NCI-H2196 (cell line): Measurements from ENCODE around the gene SPNS2.
A peak's percentile ranks its signal among the peaks of the same experiment; 100 is the strongest.

Experiments used
- DNase-seq: peaks from one replicate; lab custom pipeline; 2025; ENCODE audit not compliant: unreplicated experiment; lab: John Stamatoyannopoulos, UW

Gene SPNS2

DNA sequence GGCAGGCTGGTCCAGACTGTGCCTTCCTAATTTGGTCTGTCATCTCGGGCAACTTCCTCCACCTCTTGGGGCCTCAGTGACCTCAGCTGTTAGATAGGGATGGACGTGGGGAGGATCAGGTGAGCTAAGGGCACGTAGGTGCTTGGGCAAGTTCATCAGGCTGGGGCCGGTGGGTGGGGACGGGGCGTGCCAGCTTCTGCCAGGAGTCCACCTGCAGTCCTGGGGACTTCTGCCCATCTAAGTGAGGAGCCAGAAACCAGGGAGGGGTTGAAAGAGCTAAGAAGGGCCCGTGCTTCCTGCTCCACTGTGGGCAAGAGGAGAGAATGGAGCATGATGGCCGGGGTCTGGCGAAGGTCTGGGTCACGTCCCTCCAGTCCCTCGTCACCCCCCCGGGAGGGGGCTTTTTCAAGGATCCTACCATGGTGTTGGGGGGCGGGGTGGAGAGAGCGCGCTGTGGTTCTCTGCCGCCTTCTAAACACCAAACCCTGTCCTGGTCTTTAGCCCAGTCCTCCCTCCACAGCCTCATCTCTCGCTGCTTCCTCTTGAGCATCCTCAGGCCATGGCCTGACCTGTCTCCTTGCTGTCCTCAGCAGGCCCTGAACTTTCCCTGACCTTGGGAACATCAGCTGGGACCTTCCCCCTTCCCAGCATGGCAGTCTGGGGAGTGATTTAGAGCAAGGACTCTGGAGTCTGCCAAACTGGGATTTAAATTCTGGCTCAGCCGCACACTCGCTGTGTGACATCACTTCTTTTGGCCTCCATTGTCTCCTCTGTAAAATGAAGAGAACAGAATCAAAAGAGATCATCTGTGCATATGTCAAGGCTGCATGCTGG is 21.6 kb downstream of the SPNS2 start:
- DNase-seq = no peak

DNA sequence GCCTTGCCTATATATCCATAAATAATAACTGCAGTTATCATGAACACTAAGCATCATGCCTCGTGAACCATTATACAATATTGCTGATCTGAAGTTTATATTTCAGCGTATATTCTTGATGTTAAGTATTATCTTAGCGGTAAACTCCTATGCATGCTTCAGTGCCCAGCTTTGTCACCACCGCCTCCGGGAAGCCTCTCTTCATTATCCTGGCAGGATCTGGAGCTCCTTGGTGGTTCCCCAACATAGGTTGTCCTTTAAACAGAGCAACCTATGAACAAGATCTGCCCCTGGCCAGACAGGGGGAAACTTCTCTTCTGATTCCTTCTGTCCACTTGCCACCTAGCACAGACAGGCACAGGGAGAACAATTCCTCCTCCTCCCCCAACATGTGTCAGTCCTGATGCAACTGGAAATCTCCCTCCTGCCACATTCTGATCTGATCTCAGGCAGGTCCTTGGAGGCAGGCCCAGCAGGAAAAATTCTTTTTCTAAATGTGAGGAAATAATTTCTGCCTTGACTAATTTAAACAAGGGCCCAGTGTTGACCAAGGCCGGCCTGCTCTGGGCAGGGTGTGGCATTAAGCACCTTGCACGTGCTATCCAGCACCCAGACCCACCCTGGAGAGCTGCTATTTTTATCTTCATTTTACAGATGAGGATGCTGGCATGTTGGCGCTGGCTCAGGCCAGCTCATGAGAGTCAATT is 22.4 kb downstream of the SPNS2 start:
- no peak for DNase-seq

GRCh38 chr17:4522661-4523060 is 24.0 kb downstream of the SPNS2 start:
- DNase-seq = no peak

- DNase-seq = no peak
These were observed 25.3 kb downstream of the SPNS2 start for GRCh38 chr17:4523946-4524345.

DNA sequence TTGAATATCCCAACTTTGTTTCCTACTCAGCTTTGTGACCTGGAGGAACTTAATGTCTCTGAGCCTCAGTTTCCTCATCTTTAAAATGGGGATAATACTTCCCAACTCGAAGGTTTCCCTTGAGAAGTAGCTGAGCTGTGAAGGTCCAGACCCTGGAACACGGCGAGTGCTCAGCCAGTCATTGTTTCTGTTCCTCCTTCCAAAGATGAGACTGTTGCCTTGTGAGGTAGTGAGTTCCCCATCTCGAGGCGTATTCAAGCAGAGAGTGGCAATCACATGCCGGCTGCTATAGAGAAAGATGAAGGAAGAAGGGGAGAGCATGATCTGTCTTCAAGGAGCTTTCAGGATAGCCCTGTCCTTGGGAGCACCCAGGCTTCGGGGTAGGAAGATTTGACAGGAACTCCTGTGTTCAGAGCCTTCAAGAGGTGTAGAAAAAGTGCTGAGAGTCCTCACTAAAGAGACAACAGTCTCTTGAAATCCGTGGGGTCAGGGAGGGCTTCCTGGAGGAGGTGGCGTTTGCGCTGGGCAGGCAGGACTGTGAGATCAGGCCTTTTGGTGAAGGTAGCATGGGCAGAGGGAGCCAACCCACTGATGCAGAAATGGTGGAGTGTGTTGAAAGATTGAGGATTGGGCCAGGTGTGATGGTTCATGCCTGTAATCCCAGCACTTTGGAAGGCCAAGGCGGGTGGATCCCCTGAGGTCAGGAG is 27.2 kb downstream of the SPNS2 start:
- no peak for DNase-seq

DNA sequence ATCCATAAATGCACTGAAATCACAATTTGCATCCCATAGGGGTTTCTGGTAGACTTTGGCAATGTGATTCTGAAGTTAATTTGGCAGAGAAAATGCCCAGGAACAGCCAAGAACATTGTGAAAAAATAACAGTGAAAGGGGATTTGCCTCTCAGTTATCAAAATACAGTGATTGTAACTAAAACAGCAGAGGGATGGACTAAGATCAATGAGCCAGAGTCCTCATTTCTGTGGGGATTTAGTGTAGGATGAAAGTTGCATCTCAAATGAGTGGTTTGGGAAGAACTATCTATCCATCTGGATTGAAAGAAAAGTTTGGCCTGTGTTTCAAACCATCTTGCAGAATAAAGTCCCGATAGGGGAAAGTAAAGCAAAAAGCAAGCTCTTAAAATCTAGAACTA is 28.5 kb downstream of the SPNS2 start:
- DNase-seq = no peak

GRCh38 chr17:4527566-4528125 is 29.0 kb downstream of the SPNS2 start:
- DNase-seq = no peak

GRCh38 chr17:4529533-4530152 is 31.0 kb downstream of the SPNS2 start:
- no peak for DNase-seq

- no peak for DNase-seq
These were observed 32.4 kb downstream of the SPNS2 start for GRCh38 chr17:4530799-4531730.

- DNase-seq = no peak
These were observed 33.5 kb downstream of the SPNS2 start for GRCh38 chr17:4531988-4532736.

DNA sequence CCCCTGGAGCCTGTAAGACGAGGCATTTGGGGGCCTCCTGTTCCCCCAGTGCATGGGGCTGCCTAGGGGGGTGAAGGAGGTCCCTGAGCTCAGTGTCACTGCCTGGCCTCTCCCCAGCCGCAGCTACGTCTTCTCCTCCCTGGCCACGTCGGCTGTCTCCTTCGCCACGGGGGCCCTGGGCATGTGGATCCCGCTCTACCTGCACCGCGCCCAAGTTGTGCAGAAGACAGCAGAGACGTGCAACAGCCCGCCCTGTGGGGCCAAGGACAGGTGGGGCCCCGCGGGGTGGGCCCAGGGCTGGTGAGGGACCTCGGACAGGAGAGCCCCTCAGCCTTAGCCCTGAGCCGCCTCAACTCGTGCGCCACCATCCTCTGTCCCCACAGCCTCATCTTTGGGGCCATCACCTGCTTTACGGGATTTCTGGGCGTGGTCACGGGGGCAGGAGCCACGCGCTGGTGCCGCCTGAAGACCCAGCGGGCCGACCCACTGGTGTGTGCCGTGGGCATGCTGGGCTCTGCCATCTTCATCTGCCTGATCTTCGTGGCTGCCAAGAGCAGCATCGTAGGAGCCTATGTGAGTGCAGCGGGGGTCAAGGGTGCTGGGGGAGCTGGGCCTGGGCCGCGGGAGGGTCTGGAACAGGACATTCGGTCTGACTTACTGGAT is 34.3 kb downstream of the SPNS2 start:
- no peak for DNase-seq

DNA sequence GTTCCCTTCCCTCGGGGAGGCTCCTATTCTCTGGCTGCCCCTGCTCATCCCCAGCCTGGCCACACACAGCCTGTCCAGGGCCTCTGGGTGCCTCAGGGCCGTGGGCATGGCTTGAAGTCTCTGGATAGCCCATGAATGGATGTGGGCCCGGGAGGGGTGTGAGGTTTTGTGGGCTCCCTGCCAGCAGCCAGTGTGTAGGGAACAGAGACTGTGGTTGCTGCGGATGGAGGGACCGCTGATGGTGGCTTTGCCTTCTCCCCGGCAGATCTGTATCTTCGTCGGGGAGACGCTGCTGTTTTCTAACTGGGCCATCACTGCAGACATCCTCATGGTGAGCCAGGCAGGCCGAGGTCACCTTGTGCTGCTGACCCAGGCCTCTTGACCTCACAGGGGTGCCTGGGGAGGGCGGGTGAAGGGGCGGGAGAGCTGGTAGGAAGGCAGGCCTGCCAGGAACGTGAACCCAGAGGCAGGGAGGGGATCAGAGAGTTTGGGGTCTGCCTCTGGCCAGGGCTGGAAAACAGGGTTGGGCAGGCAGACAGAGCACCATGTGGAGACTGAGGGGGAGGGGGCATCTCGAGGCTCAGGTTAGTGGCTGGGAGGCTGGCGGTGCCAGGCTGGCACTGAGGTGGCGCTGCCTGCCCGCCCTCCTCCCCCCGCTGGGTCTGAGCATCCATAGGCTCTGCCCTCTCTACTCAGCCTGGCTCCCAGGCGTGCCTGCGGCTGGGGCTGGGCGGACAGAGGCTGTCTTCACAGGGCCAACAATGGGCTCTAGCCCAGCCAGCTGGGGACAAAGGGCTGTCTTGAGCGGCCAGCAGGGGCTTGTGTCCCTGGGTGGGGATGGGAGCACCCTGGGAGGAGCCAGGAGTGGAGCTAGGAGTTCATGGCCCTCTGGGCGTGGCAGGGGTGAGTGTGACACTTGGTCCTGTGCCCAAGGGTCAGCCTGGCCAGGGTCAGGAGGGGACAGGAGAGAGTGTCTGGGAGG is 35.1 kb downstream of the SPNS2 start:
- peak; percentile 42 for DNase-seq

DNA sequence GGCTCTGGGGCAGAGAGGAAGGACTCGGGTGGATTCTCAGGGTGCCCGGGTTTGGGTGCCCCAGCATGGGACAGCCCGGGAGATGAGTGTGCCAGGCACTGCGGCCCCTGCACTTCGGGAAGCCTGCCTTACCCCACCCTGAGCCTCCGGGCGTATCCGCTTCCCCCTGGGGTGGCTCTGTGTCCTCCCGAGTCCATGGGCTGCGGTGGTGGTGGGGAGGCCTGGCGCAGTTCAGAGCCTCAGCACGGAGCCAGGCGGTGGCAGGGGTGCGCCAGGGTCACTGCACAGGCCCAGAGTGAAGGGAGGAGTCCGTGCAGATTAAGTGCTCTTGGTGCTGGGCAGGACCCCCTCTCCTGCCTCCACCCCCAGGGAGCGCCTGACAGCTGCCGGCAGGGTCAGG is 35.8 kb downstream of the SPNS2 start:
- DNase-seq = no peak

GRCh38 chr17:4534928-4535666 is 36.4 kb downstream of the SPNS2 start:
- DNase-seq = no peak

GRCh38 chr17:4535667-4536258 is 37.1 kb downstream of the SPNS2 start:
- DNase-seq = no peak

- DNase-seq = no peak
These were observed 37.6 kb downstream of the SPNS2 start for GRCh38 chr17:4536259-4536741.
